Loucy (cell line): Measurements from ENCODE around the gene ADPRM.

Experiments
- H2AFZ ChIP-seq: fragments of 200-600 bp; sonication (generic); 2 replicates; pipeline ENCODE4 v1.6.0; 2016; ENCODE audit warnings: antibody characterized with exemption, mild to moderate bottlenecking, low read length, moderate library complexity
- H3F3A ChIP-seq: fragments of 200-600 bp; 2 replicates; pipeline ENCODE4 v1.6.0; 2016; ENCODE audit warnings: antibody characterized with exemption, low read depth, mild to moderate bottlenecking
- H3K27me3 ChIP-seq: fragments of 200-600 bp; sonication (generic); 2 replicates; pipeline ENCODE4 v1.6.1; 2014; ENCODE audit warnings: low read length, mild to moderate bottlenecking; ENCODE audit not compliant: insufficient read depth, poor library complexity, severe bottlenecking
- H3K36me3 ChIP-seq: fragments of 200-600 bp; sonication (generic); 2 replicates; pipeline ENCODE4 v1.6.1; 2016; ENCODE audit warnings: low read length; ENCODE audit not compliant: insufficient read depth
- H3K4me1 ChIP-seq: fragments of 200-600 bp; sonication (generic); 2 replicates; pipeline ENCODE4 v1.5.1; 2014; ENCODE audit warnings: low read length, mild to moderate bottlenecking; ENCODE audit not compliant: insufficient read depth, poor library complexity, severe bottlenecking
- H3K4me2 ChIP-seq: fragments of 200-600 bp; sonication (generic); 2 replicates; pipeline ENCODE4 v1.6.0; 2014; ENCODE audit warnings: antibody characterized with exemption, low read length, low read depth, mild to moderate bottlenecking; ENCODE audit not compliant: poor library complexity, severe bottlenecking
- H3K4me3 ChIP-seq: fragments of 200-600 bp; sonication (generic); 2 replicates; pipeline ENCODE4 v1.5.1; 2014; ENCODE audit warnings: low read length, mild to moderate bottlenecking, mixed read lengths; ENCODE audit not compliant: poor library complexity, severe bottlenecking
- H3K79me2 ChIP-seq: fragments of 200-600 bp; sonication (generic); 2 replicates; pipeline ENCODE4 v1.6.1; 2014; ENCODE audit warnings: low read length; ENCODE audit not compliant: insufficient read depth
- H3K9ac ChIP-seq: fragments of 200-600 bp; sonication (generic); 2 replicates; pipeline ENCODE4 v1.6.0; 2014; ENCODE audit warnings: mild to moderate bottlenecking, low read depth, low read length, moderate library complexity; ENCODE audit not compliant: poor library complexity, severe bottlenecking
- H3K9me2 ChIP-seq: fragments of 200-600 bp; sonication (generic); replicated peaks from 2 replicates; pipeline ENCODE4 v1.6.1; 2016; ENCODE audit warnings: low read depth, low read length, mixed read lengths
- H3K9me3 ChIP-seq: fragments of 200-600 bp; sonication (generic); 2 replicates; pipeline ENCODE4 v1.6.1; 2014; ENCODE audit warnings: mild to moderate bottlenecking, antibody characterized with exemption, low read length, low read depth; ENCODE audit not compliant: insufficient read depth
- H4K20me1 ChIP-seq: fragments of 200-600 bp; sonication (generic); 2 replicates; pipeline ENCODE4 v1.6.0; 2014; ENCODE audit warnings: antibody characterized with exemption, low read length, mild to moderate bottlenecking; ENCODE audit not compliant: insufficient read depth, poor library complexity, severe bottlenecking
- EZH2phosphoT487 ChIP-seq: fragments of 200-600 bp; IDR thresholded peaks from 2 replicates; pipeline ENCODE4 v1.6.1; 2018; ENCODE audit warnings: antibody characterized with exemption, mild to moderate bottlenecking, moderate library complexity, borderline replicate concordance
- TF ChIP-seq, protein P1 (sequence below): fragments of 200-600 bp; sonication (generic); conservative IDR thresholded peaks from 2 replicates; pipeline ENCODE4 v1.5.1; 2014; ENCODE audit warnings: mild to moderate bottlenecking, antibody characterized with exemption, low read length

Gene ADPRM

DNA sequence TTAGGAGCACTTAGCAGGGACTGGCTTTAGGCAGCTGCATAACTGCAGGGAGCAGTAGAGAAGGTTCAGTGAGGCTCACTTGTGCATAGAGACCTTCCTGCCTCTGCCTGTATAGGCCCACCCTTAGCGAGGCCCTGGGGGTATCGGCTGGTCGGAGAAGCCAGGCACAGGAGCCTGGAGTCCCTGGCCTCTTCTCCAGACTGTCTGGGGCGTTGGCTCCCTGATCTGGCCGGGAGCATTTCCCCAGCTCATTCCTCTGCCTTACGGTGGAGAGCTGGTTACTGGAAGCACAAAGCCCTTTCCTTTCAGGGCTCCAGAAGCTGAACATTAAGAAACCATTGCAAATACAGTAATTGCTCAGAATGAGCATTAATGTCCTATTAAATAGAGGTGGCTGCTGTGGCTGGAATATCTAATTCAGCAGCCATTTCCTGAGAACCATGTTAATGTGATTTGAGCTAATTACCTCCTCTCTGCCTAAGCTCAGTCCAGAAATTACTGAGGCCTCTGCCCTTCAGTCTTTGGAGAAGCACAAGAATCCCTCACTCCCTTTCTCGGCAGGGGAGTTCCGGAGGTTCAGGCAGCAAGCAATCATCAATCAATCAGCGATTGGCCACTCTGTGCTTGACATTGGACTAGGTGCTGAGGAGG, 51.3 kb downstream of the ADPRM start:
- Histone ChIP-seq H2AFZ (no peak overlapping the region), H3K9me2 (no peaks in the 10 kb centered on the region), H4K20me1 (no peaks in the 10 kb centered on the region), H3K9ac (no peak overlapping the region), H3K4me3 (no peak overlapping the region), H3K36me3 (no peaks in the 10 kb centered on the region), H3F3A (0 out of 2 replicates have a peak, but pooled peaks cover 2% of the 10 kb centered on the region), H3K9me3 (no peaks in the 10 kb centered on the region), H3K4me1 (peaks cover 35% of the 10 kb centered on the region), H3K27me3 (no peaks in the 10 kb centered on the region), H3K4me2 (no peak overlapping the region), H3K79me2 (no peaks in the 10 kb centered on the region)
- TF ChIP-seq, protein P1, sequence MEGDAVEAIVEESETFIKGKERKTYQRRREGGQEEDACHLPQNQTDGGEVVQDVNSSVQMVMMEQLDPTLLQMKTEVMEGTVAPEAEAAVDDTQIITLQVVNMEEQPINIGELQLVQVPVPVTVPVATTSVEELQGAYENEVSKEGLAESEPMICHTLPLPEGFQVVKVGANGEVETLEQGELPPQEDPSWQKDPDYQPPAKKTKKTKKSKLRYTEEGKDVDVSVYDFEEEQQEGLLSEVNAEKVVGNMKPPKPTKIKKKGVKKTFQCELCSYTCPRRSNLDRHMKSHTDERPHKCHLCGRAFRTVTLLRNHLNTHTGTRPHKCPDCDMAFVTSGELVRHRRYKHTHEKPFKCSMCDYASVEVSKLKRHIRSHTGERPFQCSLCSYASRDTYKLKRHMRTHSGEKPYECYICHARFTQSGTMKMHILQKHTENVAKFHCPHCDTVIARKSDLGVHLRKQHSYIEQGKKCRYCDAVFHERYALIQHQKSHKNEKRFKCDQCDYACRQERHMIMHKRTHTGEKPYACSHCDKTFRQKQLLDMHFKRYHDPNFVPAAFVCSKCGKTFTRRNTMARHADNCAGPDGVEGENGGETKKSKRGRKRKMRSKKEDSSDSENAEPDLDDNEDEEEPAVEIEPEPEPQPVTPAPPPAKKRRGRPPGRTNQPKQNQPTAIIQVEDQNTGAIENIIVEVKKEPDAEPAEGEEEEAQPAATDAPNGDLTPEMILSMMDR = no peak
- no peak for TF ChIP-seq EZH2phosphoT487

- H4K20me1 ChIP-seq = no peaks in the 10 kb centered on the region
- H3K9me3 ChIP-seq = no peaks in the 10 kb centered on the region
- H3F3A ChIP-seq = no peaks in the 10 kb centered on the region
- H3K4me2 ChIP-seq = no peak overlapping the region
- peaks cover 27% of the 10 kb centered on the region for H3K4me1 ChIP-seq
- no peak overlapping the region for H3K9ac ChIP-seq
- TF ChIP-seq, protein P1 = no peak
- TF ChIP-seq EZH2phosphoT487 = no peak
- no peak overlapping the region for H3K4me3 ChIP-seq
- H3K9me2 ChIP-seq = no peaks in the 10 kb centered on the region
- no peaks in the 10 kb centered on the region for H3K79me2 ChIP-seq
- no peaks in the 10 kb centered on the region for H3K27me3 ChIP-seq
- H3K36me3 ChIP-seq = no peaks in the 10 kb centered on the region
- H2AFZ ChIP-seq = no peak overlapping the region
These were observed 52.8 kb downstream of the ADPRM start for GRCh38 chr17:10750210-10750609.

- Histone ChIP-seq H3F3A (no peaks in the 10 kb centered on the region), H3K36me3 (no peaks in the 10 kb centered on the region), H3K4me3 (no peak overlapping the region), H3K9me3 (no peaks in the 10 kb centered on the region), H3K9ac (no peak overlapping the region), H3K27me3 (no peaks in the 10 kb centered on the region), H3K4me2 (no peak overlapping the region), H3K9me2 (no peaks in the 10 kb centered on the region), H4K20me1 (no peaks in the 10 kb centered on the region), H2AFZ (no peak overlapping the region), H3K79me2 (no peaks in the 10 kb centered on the region), H3K4me1 (peaks cover 36% of the 10 kb centered on the region)
- TF ChIP-seq EZH2phosphoT487 = no peak
- TF ChIP-seq, protein P1 = no peak
These were observed 54.2 kb downstream of the ADPRM start for GRCh38 chr17:10751563-10751962.
